ENCODE data around the gene GLA.
A peak's percentile ranks its signal among the peaks of the same experiment; 100 is the strongest.

The GLA gene

DNA sequence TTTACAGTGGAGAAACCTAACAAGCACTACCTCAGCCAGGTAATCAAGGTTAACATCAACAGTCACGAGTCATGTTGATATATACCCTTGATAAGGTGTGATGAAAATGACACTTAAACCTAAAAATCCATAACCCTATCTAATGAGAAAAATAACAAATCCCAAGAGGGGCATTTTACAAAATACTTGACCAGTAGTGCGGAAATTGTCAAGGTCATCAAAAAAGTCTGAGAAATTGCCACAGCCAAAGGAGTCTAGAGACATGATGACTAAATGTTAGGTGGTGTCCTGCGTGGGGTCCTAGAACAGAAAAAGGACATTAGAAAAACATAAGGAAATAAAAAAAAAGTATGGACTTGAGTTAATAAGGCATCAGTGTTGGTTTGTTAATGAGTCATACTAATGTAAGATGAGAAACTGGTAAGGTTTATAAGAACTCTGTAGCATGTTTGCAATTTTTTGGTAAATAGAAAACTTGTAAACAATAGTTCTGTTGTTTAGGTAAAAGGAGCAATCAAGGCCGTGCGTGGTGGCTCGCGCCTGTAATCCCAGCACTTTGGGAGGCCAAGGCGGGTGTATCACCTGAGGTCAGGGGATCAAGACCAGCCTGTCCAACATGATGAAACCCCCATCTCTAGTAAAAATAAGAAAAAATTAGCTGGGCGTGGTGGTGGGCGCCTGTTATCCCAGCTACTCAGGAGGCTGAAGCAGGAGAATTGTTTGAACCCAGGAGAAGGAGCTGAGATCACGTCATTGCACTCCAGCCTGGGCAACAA lies 14.0 kb downstream of the GLA start:
- no peak overlapping the region for H3K4me3 ChIP-seq (replicated peaks; ENCODE audit: low read depth, low read length)

DNA sequence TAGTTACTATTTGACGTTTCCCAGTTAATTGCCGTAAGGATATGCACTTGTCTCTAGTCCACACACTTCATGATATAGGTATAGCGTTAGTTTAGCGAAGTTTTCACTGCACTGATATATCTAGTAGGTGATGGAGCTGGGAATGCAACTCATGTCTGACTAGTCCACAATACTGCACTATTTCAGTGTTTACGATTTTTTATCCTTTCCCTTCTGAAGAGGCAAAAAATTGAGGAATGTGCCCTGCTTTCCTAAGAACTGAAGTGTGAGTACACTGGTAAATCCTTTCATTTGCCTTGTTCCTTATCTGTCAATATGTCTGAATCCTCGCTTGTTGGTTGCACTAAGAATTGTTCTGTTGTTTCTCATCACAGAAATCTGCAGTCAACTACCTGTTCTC lies 15.9 kb downstream of the GLA start:
- peak overlapping the region; percentile 77 for H3K4me3 ChIP-seq (replicated peaks; ENCODE audit: low read depth, low read length)
- TF ChIP-seq CTCF (IDR thresholded peaks at IDR 0.05; ENCODE audit: low read length, missing control alignments): no peak
- no peak for DNase-seq (ENCODE audit: low read depth)

More for the DNA sequence above, 14.0 kb downstream of the GLA start:
- DNase-seq (ENCODE audit: low read depth): no peak
- TF ChIP-seq CTCF (IDR thresholded peaks at IDR 0.05; ENCODE audit: low read length, missing control alignments): no peak

- peak within 1 kb of the TSS; percentile 77 for H3K4me3 ChIP-seq (replicated peaks; ENCODE audit: low read depth, low read length)
- peak; percentile 69 for TF ChIP-seq CTCF (IDR thresholded peaks at IDR 0.05; ENCODE audit: low read length, missing control alignments)
- DNase-seq (ENCODE audit: low read depth): peak; percentile 92
Observed at GRCh38 chrX:101390664-101391525, 16.8 kb downstream of the GLA start, which contains the start of gene RPL36A. RPL36A (plus strand) TSS chrX:101391011; CDS start chrX:101391044, 33 bp downstream.

- no peak for TF ChIP-seq CTCF (IDR thresholded peaks at IDR 0.05; ENCODE audit: low read length, missing control alignments)
- no peak for DNase-seq (ENCODE audit: low read depth)
Observed at GRCh38 chrX:101388604-101389003, 19.1 kb downstream of the GLA start.

GRCh38 chrX:101386542-101386885 lies 21.2 kb downstream of the GLA start:
- DNase-seq (ENCODE audit: low read depth): no peak
- TF ChIP-seq CTCF (IDR thresholded peaks at IDR 0.05; ENCODE audit: low read length, missing control alignments): no peak
- no peak overlapping the region for H3K4me3 ChIP-seq (replicated peaks; ENCODE audit: low read depth, low read length)

More at GRCh38 chrX:101388604-101389003, 19.1 kb downstream of the GLA start:
- no peak overlapping the region for H3K4me3 ChIP-seq (replicated peaks; ENCODE audit: low read depth, low read length)

DNA sequence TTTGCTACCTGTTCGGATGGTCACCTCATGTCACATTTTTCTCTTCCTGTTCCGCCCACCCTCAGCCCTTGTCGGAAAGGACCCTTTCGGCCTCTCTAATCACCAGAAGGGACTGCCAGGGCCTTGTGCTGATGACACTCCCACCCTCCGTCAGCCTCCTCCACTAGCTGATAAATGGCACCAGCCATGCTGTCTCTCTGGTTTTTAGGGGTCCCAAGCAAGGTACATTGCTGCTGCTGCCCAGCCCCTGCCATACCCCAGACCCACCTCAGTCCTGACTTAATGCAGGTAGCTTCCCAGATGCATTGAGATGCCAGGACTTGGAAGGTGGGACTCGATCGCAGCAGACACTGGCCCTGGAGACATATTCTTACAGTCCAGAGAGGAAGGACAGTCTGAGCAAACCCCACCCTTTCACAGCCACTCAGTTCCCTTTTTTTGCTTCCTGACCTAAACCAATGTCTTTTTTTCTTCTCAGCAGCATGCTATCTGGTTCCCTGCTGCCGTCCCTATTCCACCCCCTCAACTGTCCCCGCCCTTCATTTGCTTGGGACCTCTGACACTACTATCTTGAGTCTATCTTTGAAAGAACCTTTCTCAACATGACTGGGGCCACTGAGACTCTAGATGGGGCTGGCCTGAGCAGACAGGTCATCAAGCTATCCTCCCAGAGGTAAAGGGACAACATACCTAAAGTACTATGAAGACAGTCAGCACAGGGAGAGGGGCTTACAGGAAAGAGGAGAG lies 21.8 kb downstream of the GLA start, which contains the start of gene BTK:
Gene BTK (minus strand): TSS at position 397 of the 747 bp plus-strand sequence. CDS start 10,907 bp downstream, outside the sequence.
- no peak within 1 kb of the TSS for H3K4me3 ChIP-seq (replicated peaks; ENCODE audit: low read depth, low read length)
- DNase-seq (ENCODE audit: low read depth): no peak
- no peak for TF ChIP-seq CTCF (IDR thresholded peaks at IDR 0.05; ENCODE audit: low read length, missing control alignments)
